ENCODE measurements around the gene PLCD3. TPM values are rescaled to one million over a fixed set of nuclear protein-coding genes. Genes with fewer than 3 reads are reported as not detected.

Gene PLCD3
- total and polyA plus RNA-seq, 9 of the 15 experiments (the other 6 are each of a cell fraction or from before 2014, with no cell fraction given) = 0.20 to 22.6 (median 7.5) TPM

GRCh38 chr17:45161288-45162024 lies 29.1 kb upstream of the PLCD3 start, which contains the start of gene HEXIM2 (continued):
- TF ChIP-seq ZNF318 (IDR thresholded peaks at IDR 0.05; ENCODE audit: borderline replicate concordance in 1 of 2, low read depth in 1 of 2) (no peak), DACH1 (IDR thresholded peaks at IDR 0.05; ENCODE audit: partially characterized antibody) (peak; percentile 55), FOSL1 (tag; conservative IDR thresholded peaks at IDR 0.05) (peak; percentile 61; the same call in 1 of the 2 replicates), KDM2B (CRISPR knock-in tag; IDR thresholded peaks at IDR 0.05) (peak; percentile 80; the same call in 1 of the 2 replicates), HDAC3 (IDR thresholded peaks at IDR 0.05; ENCODE audit: borderline replicate concordance, partially characterized antibody) (no peak), GABPB2 (CRISPR knock-in tag; conservative IDR thresholded peaks at IDR 0.05) (no peak), GATA2 (CRISPR knock-in tag; IDR thresholded peaks at IDR 0.05) (no peak), POLR2H (tag; IDR thresholded peaks at IDR 0.05; ENCODE audit: low read depth) (peak; percentile 94), ZMIZ1 (IDR thresholded peaks at IDR 0.05; ENCODE audit: low read depth in 2 of 2, low read length in 2 of 2) (peak in 1 of 2 experiments; percentile 57; a peak in 1 of 4 replicates), TBL1XR1 (IDR thresholded peaks at IDR 0.05; ENCODE audit: low read length in 2 of 2) (peak; percentile 27 to 48; a peak in 2 of 4 replicates), KDM4B (IDR thresholded peaks at IDR 0.05; ENCODE audit: borderline replicate concordance in 2 of 2, low read depth in 1 of 2) (peak in 1 of 2 experiments; percentile 40; a peak in 1 of 4 replicates), KLF1 (tag; IDR thresholded peaks at IDR 0.05) (peak; percentile 6; the same call in 1 of the 2 replicates), ZFX (CRISPR knock-in tag; IDR thresholded peaks at IDR 0.05) (peak; percentile 98)

Measured in K562 (cell line).